HG03520 (cell line): Measurements from ENCODE around the gene TAF1A.

Experiments
- ATAC-seq: cut with Tn5 transposase; IDR thresholded peaks from one replicate; pipeline ENCODE4 v1.9.1; 2021; ENCODE audit warnings: mild to moderate bottlenecking, moderate library complexity; ENCODE audit not compliant: unreplicated experiment

TAF1A gene

DNA sequence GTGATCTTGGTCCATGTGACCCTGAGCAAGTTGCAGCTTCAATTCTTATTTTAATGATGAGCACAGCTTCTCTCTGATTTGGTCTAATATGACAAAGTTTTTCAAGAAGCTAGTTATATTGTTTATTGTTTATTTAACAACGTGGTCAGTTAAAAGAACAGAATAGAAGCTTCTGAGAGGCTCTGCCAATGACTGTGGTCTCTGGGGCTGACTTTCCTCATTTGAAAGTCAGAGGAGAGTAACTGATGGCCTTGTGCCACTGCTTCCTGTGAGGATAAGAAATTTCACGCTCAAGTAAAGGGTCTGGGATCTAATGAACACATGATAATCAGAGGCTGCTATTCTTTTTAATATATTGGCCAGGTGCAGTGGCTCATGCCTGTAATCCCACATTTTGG lies 49.1 kb downstream of the TAF1A start:
- no peak for ATAC-seq

DNA sequence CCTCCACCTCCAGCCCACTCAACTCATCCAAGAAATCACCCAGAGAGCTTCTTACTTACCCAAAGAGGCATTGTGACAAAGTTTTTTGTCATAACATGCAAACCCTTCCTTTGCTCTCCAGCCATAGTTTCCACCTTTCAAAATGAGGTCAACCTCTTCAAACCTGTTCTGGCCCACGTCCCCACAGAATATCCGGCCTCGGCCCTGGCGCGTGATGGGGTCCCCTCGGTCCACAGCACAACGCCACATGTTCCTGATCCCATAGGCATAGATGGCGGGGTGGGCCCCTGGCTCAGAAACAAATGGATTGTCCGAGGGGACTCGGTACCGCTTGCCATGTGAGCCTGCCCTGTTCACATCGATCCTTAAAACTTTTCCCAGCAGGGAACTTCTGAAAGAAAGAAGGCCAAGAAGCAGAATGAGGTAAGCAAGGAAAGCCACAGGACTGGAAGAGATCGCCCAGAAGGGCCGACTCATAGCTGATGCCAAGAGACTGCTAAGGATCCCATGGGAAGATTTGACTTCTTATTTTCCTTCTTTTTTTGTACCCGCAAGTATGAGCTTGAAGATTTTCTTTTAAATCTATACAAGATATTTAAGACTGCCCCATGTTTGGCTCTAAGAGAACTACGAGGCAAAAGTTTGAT lies 49.7 kb downstream of the TAF1A start:
- no peak for ATAC-seq

DNA sequence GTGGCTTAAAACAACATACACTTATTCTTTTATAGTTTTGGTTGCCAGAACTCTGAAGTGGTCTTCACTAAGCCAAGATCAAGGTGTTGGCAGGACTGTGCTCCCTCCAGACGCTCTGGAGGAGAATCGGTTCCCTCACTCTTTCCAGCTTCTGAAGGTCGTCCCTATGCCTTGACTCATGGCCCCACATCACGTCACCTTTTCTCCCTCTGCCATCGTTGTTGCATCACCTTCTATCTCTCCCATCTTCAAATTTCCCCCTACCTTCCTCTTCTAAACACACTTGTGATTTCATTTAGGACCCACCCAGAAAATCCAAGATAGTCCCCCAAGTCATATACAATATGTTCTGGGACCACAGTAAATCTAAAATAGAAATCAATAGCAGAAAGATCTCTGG lies 54.3 kb downstream of the TAF1A start:
- ATAC-seq: no peak

DNA sequence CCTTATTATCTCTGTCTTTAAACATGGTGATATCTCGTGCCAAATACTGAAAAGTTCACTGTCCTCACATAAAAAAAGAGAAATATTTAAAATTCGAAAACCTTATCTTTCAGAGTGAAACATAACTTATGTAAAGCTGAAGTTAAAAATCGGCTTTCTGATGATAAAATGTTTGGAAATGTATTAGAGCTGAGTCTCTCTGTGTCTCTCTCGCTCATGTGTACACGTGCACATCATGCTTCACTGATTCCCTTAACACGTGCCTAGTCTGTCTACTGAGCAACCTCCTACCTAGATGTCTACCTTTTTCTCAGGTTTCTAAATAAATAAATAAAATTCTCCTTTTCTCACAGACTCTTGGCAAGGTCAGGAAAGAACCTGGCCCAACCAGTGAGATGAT lies 58.9 kb downstream of the TAF1A start:
- ATAC-seq: no peak

DNA sequence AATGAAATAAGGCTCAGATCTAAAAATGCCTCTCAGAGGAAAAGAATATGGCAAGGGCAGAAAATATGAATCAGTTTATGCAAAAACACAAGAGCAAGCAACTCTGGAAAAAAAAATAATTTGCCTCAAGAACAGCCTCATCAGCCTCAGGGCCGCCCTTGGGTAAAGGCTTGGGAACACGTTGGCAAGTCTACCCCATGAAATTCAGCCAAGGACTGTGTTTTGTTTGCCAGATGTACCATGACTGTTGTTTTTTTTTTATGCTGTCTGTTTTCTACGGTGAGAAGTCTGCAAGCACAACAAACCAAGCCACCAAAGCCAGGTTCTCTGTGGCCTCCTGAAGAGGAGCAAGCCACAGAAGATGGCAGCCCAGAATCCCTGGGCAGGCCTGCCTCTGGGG lies 59.8 kb downstream of the TAF1A start:
- ATAC-seq: no peak

DNA sequence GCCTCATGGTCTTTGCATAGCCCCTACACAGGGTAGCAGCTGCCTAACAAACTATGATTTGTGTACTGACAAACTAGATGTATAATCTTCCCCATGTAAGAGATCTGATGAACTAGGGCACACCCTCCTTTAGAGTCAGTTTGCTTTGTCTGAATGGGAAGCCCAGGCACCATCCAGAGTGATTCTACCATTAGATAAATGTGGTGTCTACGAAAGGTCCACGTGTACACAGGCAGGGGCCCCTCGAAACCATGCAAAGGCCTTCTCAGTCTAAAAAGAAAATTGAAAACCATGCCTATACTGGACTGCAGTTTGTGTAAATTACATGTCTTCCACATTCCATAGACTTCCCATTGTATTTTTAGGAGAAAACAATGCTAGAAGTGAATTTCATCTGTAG lies 60.6 kb downstream of the TAF1A start:
- no peak for ATAC-seq

DNA sequence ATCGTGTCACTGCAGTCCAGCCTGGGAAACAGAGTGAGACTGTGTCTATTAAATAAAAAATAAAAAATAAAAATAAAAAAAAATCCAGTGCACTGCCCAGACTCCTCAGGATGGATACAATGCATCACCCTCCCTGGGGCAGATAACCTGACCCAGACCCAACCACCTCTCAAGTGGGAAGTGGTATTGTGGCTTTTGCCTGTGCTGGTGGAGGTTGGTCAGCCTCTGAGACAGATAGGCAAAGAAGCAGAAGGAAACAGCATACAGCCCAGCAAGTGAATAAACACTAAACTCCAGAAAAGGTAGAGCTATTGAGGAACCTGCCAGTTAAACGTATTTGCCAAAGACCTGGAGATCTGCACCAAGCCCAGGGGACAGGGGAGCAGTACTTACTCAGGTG lies 63.8 kb downstream of the TAF1A start:
- ATAC-seq: no peak

DNA sequence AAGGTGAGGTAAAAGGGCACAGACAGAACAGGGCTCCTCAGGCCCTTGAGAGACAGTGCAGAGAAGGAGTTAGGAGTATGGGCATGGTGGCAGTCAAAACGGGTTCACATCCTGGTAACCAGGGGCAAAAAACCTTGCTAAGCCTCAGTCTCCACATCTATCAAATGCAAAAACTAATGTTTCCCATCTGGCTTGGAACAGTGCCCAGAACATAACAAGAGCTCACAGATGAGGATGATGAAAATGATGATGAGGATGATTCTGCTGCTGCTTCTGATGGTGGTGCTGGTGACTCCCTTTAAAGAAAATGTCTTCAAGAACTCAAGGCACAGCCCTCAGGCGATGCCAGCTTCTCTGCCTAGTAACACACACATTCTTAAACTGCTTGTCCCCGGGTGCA lies 65.9 kb downstream of the TAF1A start:
- no peak for ATAC-seq

DNA sequence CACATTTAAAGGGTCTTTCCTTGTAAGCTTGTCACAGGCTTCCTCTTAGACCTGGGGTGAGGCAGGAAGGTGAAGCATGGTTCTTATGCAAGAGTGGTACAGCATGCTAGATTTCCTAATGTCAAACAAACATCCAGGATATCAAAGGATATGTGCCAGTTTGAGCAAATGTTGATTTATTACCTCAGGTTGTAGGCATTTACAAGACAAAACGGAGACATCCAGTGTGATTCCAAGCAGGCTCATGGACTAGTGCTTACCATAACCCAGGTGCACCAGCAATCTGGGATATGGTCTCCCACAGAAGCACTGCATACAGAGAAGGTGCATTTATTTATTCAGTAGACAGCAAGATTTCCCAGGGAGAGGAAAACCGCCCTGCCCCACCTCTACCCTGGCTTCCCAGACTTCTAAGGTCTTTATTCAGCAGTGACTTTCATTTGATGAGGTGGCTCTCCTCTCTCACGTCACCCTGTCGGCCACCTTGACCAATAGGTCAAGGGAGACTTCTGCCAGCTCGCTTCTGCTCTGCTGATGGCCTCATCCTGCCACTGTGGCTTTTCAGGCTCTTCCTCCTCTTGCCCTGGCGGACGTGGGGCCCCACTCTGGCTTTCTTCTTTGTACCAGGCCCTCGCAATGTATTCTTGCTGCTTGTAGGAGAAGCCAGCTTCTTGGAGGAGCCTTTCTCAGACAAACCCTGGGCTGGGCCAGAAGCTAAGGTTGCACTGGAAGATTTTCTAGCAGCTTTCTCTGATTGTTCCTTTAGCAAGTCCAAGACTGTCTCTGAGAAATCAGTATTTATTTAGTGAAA lies 67.4 kb downstream of the TAF1A start:
- no peak for ATAC-seq

DNA sequence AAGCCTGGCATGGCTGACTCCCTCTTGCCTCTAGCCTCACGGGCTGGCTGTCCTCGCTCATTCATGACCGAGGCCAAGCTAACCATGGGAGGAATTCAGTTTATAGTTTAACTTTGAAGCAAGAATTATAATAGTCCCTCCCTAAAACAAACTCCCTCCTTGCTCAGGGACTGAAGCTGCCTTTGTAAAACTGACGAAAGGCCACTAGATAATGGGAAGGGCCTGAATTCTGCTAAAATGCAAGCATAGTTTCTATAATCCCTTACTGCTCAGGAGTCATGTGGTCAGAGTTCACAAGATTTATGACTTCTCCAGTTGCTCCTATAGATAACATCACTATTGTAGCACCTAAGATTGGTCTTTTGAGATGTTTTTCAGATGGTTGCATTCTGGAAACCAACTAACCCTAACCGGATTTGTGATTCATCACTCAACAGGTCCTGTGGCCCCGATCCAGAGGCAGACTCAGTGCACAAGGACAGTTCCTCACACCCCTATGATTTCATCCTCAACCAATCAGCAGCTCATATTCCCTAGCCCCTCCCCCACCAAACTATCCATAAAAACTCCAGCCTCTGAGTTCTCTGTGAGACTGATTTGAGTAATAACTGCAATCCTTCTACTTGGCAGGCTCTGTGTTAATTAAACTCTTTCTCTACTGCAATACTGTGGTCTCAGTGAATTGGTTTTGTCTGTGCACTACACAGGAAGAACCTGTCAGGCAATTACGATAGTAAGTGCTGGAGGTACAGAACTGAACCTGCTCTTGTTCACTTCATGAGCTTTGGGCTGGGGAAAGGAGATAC lies 68.2 kb downstream of the TAF1A start:
- no peak for ATAC-seq
